HG03103 (cell line): Measurements from ENCODE around the gene NEXN.
A peak's percentile ranks its signal among the peaks of the same experiment; 100 is the strongest.
"Not testable (repeated sequence)": the region's sequence is repeated elsewhere in the genome, so short reads cannot be mapped to it uniquely, and the experiment has no call there.

ENCODE experiments used
- ATAC-seq: cut with Tn5 transposase; IDR thresholded peaks from one replicate; pipeline ENCODE4 v1.9.1; 2021; ENCODE audit warnings: low read depth; ENCODE audit not compliant: unreplicated experiment

Gene NEXN

GRCh38 chr1:77956464-77956863 lies 68.0 kb downstream of the NEXN start:
- ATAC-seq, result no peak

GRCh38 chr1:77958391-77958790 lies 70.0 kb downstream of the NEXN start:
- ATAC-seq, result no peak

GRCh38 chr1:77958850-77959249 lies 70.4 kb downstream of the NEXN start:
- ATAC-seq, result no peak

GRCh38 chr1:77961392-77961791 lies 73.0 kb downstream of the NEXN start:
- ATAC-seq, result no peak

- ATAC-seq, result no peak
Observed at GRCh38 chr1:77966291-77966690, 77.9 kb downstream of the NEXN start.

- ATAC-seq, result no peak
Observed at GRCh38 chr1:77970192-77970591, 81.8 kb downstream of the NEXN start.

GRCh38 chr1:77972080-77972479 lies 83.7 kb downstream of the NEXN start:
- no peak for ATAC-seq

GRCh38 chr1:77975386-77975785 lies 87.0 kb downstream of the NEXN start:
- no peak for ATAC-seq

GRCh38 chr1:77975907-77976306 lies 87.5 kb downstream of the NEXN start:
- ATAC-seq, result no peak

- ATAC-seq, result no peak
Observed at GRCh38 chr1:77976433-77977076, 88.1 kb downstream of the NEXN start.

GRCh38 chr1:77977989-77978292 lies 89.5 kb downstream of the NEXN start:
- ATAC-seq, result no peak

- peak; percentile 61 for ATAC-seq
Observed at GRCh38 chr1:77978293-77978968, 90.0 kb downstream of the NEXN start.

GRCh38 chr1:77978969-77979876 lies 90.8 kb downstream of the NEXN start, which contains the start of gene FUBP1:
FUBP1 (minus strand) TSS chr1:77979072; CDS start chr1:77979004, 68 bp downstream.
- peak; percentile 70 for ATAC-seq

- not testable (repeated sequence) for ATAC-seq
Observed at GRCh38 chr1:77983352-77983996, 95.0 kb downstream of the NEXN start.

- ATAC-seq, result no peak
Observed at GRCh38 chr1:77983997-77984355, 95.6 kb downstream of the NEXN start.

GRCh38 chr1:77984629-77985028 lies 96.2 kb downstream of the NEXN start:
- no peak for ATAC-seq

GRCh38 chr1:77986810-77987209 lies 98.4 kb downstream of the NEXN start:
- ATAC-seq, result no peak

- ATAC-seq, result no peak
Observed at GRCh38 chr1:77987919-77988318, 99.5 kb downstream of the NEXN start.

- ATAC-seq, result no peak
Observed at GRCh38 chr1:77989744-77990143, 101.3 kb downstream of the NEXN start.

GRCh38 chr1:77990629-77991204 lies 102.3 kb downstream of the NEXN start:
- no peak for ATAC-seq

GRCh38 chr1:77991638-77992037 lies 103.2 kb downstream of the NEXN start:
- ATAC-seq, result no peak
